SK-N-SH (cell line): Measurements from ENCODE around the gene C14orf93. TPM values are rescaled to one million over a fixed set of nuclear protein-coding genes. Genes with fewer than 3 reads are reported as not detected.

ENCODE experiments used
- CTCF ChIA-PET: fragments of 300-600, 350-600 bp; formaldehyde crosslinking; extraction: SDS; loops from one replicate; lab custom pipeline; 2021; lab: Yijun Ruan, JAX
- POLR2A ChIA-PET: fragments of 350-600 bp; sonication (Branson Sonifier 250); formaldehyde crosslinking; extraction: SDS; loops from one replicate; lab custom pipeline; 2020; ENCODE audit warnings: antibody characterized with exemption, inconsistent platforms; lab: Yijun Ruan, JAX
- DNase-seq: peaks from one replicate; pipeline ENCODE4 v3.0.0; 2012
- H2AFZ ChIP-seq: fragments of 200-600 bp; sonication (generic); 2 replicates; pipeline ENCODE4 v1.8.1; 2016; ENCODE audit warnings: antibody characterized with exemption, mild to moderate bottlenecking, low read depth
- H3F3A ChIP-seq: fragments of 200-600 bp; sonication (generic); replicated peaks from 2 replicates; pipeline ENCODE3; 2016; ENCODE audit warnings: antibody characterized with exemption, mild to moderate bottlenecking; ENCODE audit not compliant: insufficient read depth
- H3K27ac ChIP-seq, 2 experiments: fragments of 200-500 bp in 1 of 2; fragments of 200-600 bp in 1 of 2; sonication (Bioruptor generic) in 1 of 2; sonication (generic), shearing (Covaris generic) in 1 of 2; 2 replicates each; pipeline versions ENCODE4 v1.5.1 to v1.6.1; 2014 to 2016; ENCODE audit warnings: low read depth in 2 of 2, inconsistent platforms in 1 of 2, low read length in 1 of 2, mild to moderate bottlenecking in 1 of 2, mixed read lengths in 1 of 2
- H3K27me3 ChIP-seq: fragments of 200-600 bp; sonication (generic), shearing (Covaris generic); 2 replicates; pipeline ENCODE4 v1.6.1; 2016; ENCODE audit warnings: mixed run types; ENCODE audit not compliant: insufficient read depth
- H3K36me3 ChIP-seq, 2 experiments: fragments of 200-500 bp in 1 of 2; fragments of 200-600 bp in 1 of 2; sonication (Bioruptor generic) in 1 of 2; sonication (generic) in 1 of 2; replicated peaks in 1 of 2; 2 replicates each; pipeline versions ENCODE3 to v1.5.1; 2014 to 2016; ENCODE audit warnings: low read length in 1 of 2, mild to moderate bottlenecking in 1 of 2; ENCODE audit not compliant: insufficient read depth in 2 of 2, control insufficient read depth in 1 of 2
- H3K4me1 ChIP-seq, 2 experiments: fragments of 200-500 bp in 1 of 2; fragments of 200-600 bp in 1 of 2; sonication (Bioruptor generic) in 1 of 2; sonication (generic), shearing (Covaris generic) in 1 of 2; 2 replicates each; pipeline versions ENCODE4 v1.5.1 to v1.6.1; 2014 to 2016; ENCODE audit warnings: low read depth in 1 of 2, low read length in 1 of 2, mixed run types in 1 of 2; ENCODE audit not compliant: insufficient read depth in 2 of 2, control insufficient read depth in 1 of 2
- H3K4me2 ChIP-seq: fragments of 200-600 bp; sonication (generic), shearing (Covaris generic); 2 replicates; pipeline ENCODE4 v1.6.1; 2017; ENCODE audit warnings: mixed run types
- H3K4me3 ChIP-seq, 2 experiments: fragments of 200-500 bp in 1 of 2; fragments of 200-600 bp in 1 of 2; sonication (Bioruptor generic) in 1 of 2; sonication (generic), shearing (Covaris generic) in 1 of 2; 2 replicates each; pipeline versions ENCODE4 v1.5.1 to v1.8.1; 2014 to 2016; ENCODE audit warnings: low read depth in 2 of 2, inconsistent platforms in 1 of 2, low read length in 1 of 2, mild to moderate bottlenecking in 1 of 2, mixed read lengths in 1 of 2, moderate library complexity in 1 of 2
- H3K79me2 ChIP-seq: fragments of 200-600 bp; sonication (generic); 2 replicates; pipeline ENCODE4 v1.8.1; 2017; ENCODE audit warnings: mild to moderate bottlenecking; ENCODE audit not compliant: insufficient read depth
- H3K9ac ChIP-seq: fragments of 200-600 bp; sonication (generic); 2 replicates; pipeline ENCODE4 v1.6.1; 2017; ENCODE audit warnings: mixed run types
- H3K9me2 ChIP-seq: fragments of 200-600 bp; sonication (generic); 2 replicates; pipeline ENCODE4 v1.6.1; 2017; ENCODE audit warnings: mixed run types
- H3K9me3 ChIP-seq: fragments of 200-600 bp; sonication (generic); 2 replicates; pipeline ENCODE4 v1.6.1; 2017; ENCODE audit warnings: mixed run types, mild to moderate bottlenecking, moderate library complexity
- H4K20me1 ChIP-seq: fragments of 200-600 bp; sonication (generic); 2 replicates; pipeline ENCODE4 v1.6.1; 2017; ENCODE audit warnings: mild to moderate bottlenecking, mixed run types; ENCODE audit not compliant: insufficient read depth
- CHD2 ChIP-seq: fragments of 150-350 bp; IDR thresholded peaks from 2 replicates; pipeline ENCODE4 v1.6.1; 2018; ENCODE audit warnings: low read length; ENCODE audit not compliant: partially characterized antibody
- CTCF ChIP-seq: fragments of 200-600 bp; sonication (generic); IDR thresholded peaks from 2 replicates; pipeline ENCODE4 v1.6.1; 2017; ENCODE audit warnings: antibody characterized with exemption, mild to moderate bottlenecking, moderate library complexity
- EP300 ChIP-seq, 2 experiments: IDR thresholded peaks; 2 replicates each; pipeline versions ENCODE4 v1.4.0 to v1.6.1; 2012; ENCODE audit warnings: borderline replicate concordance in 1 of 2, low read depth in 1 of 2, low read length in 1 of 2
- EZH2phosphoT487 ChIP-seq: fragments of 200-600 bp; sonication (generic); IDR thresholded peaks from 2 replicates; pipeline ENCODE4 v1.6.1; 2017; ENCODE audit warnings: low read depth, mixed run types, mild to moderate bottlenecking, antibody characterized with exemption, moderate library complexity, borderline replicate concordance
- FOXJ3 ChIP-seq: sonication (generic); formaldehyde crosslinking; IDR thresholded peaks from 2 replicates; pipeline ENCODE4 v1.5.1; 2020; ENCODE audit warnings: mild to moderate bottlenecking, missing genetic modification reagents
- FOXM1 ChIP-seq: IDR thresholded peaks from 2 replicates; pipeline ENCODE4 v1.4.0; 2012; ENCODE audit warnings: low read depth, mild to moderate bottlenecking
- GATA2 ChIP-seq: sonication (generic); formaldehyde crosslinking; IDR thresholded peaks from 2 replicates; pipeline ENCODE4 v1.5.0; 2020; ENCODE audit warnings: mild to moderate bottlenecking, missing genetic modification reagents
- IRF3 ChIP-seq: fragments of 150-350 bp; IDR thresholded peaks from 2 replicates; pipeline ENCODE4 v1.6.1; 2016; ENCODE audit warnings: mild to moderate bottlenecking, low read depth, low read length
- JUND ChIP-seq: IDR thresholded peaks from 2 replicates; pipeline ENCODE4 v1.4.0; 2012
- MAX ChIP-seq: IDR thresholded peaks from 2 replicates; pipeline ENCODE4 v1.4.0; 2012; ENCODE audit warnings: low read depth
- MXI1 ChIP-seq: IDR thresholded peaks from 2 replicates; pipeline ENCODE4 v1.6.1; 2012; ENCODE audit warnings: mild to moderate bottlenecking, low read depth, low read length, improper control_type of control experiment
- NFIC ChIP-seq: IDR thresholded peaks from 2 replicates; pipeline ENCODE4 v1.4.0; 2012; ENCODE audit warnings: borderline replicate concordance
- NRF1 ChIP-seq: IDR thresholded peaks from 2 replicates; pipeline ENCODE4 v1.6.1; 2012; ENCODE audit warnings: low read depth, mild to moderate bottlenecking, low read length
- PBX3 ChIP-seq: IDR thresholded peaks from 2 replicates; pipeline ENCODE4; 2012
- REST ChIP-seq: IDR thresholded peaks from 2 replicates; pipeline ENCODE4 v1.6.1; 2012; ENCODE audit warnings: mild to moderate bottlenecking, low read depth, low read length, moderate library complexity
- SMC3 ChIP-seq: IDR thresholded peaks from 2 replicates; pipeline ENCODE4 v1.6.1; 2012; ENCODE audit warnings: low read depth, low read length, improper control_type of control experiment
- TEAD4 ChIP-seq: IDR thresholded peaks from 2 replicates; pipeline ENCODE4 v1.4.0; 2012; ENCODE audit warnings: mild to moderate bottlenecking, borderline replicate concordance; ENCODE audit not compliant: insufficient read depth
- USF1 ChIP-seq: IDR thresholded peaks from 2 replicates; pipeline ENCODE4 v1.4.0; 2012; ENCODE audit warnings: low read depth, borderline replicate concordance
- YY1 ChIP-seq: IDR thresholded peaks from 2 replicates; pipeline ENCODE4 v1.4.0; 2012; ENCODE audit warnings: low read depth, mild to moderate bottlenecking
- ZBTB33 ChIP-seq: IDR thresholded peaks from 2 replicates; pipeline ENCODE4 v1.4.0; 2012; ENCODE audit warnings: low read depth, borderline replicate concordance
- WGBS: methylation state at CpG from one replicate; pipeline ENCODE4 v1.1.6; 2017; ENCODE audit warnings: low lambda C conversion rate; 5-methylcytosine and 5-hydroxymethylcytosine counted together
- polyA plus RNA-seq, 3 experiments: library from polyadenylated mRNA; depleted of rRNA; stranded (reverse); fragments of >200 nt; gene quantifications; 2 replicates each; pipeline ENCODE4 v1.2.3, GENCODE V29; 2012

The C14orf93 gene
- polyA plus RNA-seq, 1 of the 3 experiments (the other 2 are of a cell fraction), result 9.1 TPM

- peaks cover 16 to 27% of the 10 kb centered on the region in 2 experiments for H3K36me3 ChIP-seq
- ChIA-PET CTCF (interaction anchor here (0.6 to 34.9 kb wide), 10 partner anchors 8 to 143 kb away, joined by 3 to 1566 read pairs (median 6); partner anchors contain the start of genes AJUBA, CDH24, HAUS4 and PRMT5), POLR2A (interaction anchor here (1.1 to 1.6 kb wide), 3 partner anchors 48 to 93 kb away, joined by 3 to 5 read pairs (median 5); partner anchors contain the start of gene PRMT5)
- H3K4me3 ChIP-seq, result peak overlapping the region in 1 of 2 experiments; percentile 82; a peak in 2 of 4 replicates
- H3K4me1 ChIP-seq, result peaks cover 41 to 46% of the 10 kb centered on the region in 2 experiments
- peak overlapping the region; percentile 94 for H3K4me2 ChIP-seq
- H3F3A ChIP-seq, result peaks cover 36% of the 10 kb centered on the region
- no peak overlapping the region for H2AFZ ChIP-seq
- peak; percentile 47 for DNase-seq
- H3K27me3 ChIP-seq, result no peaks in the 10 kb centered on the region
- peak overlapping the region; percentile 70 for H3K9ac ChIP-seq
- no peaks in the 10 kb centered on the region for H4K20me1 ChIP-seq
- H3K79me2 ChIP-seq, result peaks cover 49% of the 10 kb centered on the region
- H3K27ac ChIP-seq, result peak overlapping the region; percentile 89 to 92
- H3K9me2 ChIP-seq, result no peaks in the 10 kb centered on the region
- WGBS, result 7% methylated on average over 8 of the region's 8 CpGs
- no peaks in the 10 kb centered on the region for H3K9me3 ChIP-seq
- TF ChIP-seq NRF1, result no peak
- peak; percentile 82 for TF ChIP-seq TEAD4
- peak; percentile 20; the same call in 1 of the 2 replicates for TF ChIP-seq PBX3
- no peak for TF ChIP-seq FOXJ3 (CRISPR knock-in tag)
- no peak for TF ChIP-seq REST
- TF ChIP-seq USF1, result no peak
- TF ChIP-seq EZH2phosphoT487, result no peak
- TF ChIP-seq YY1, result no peak
- TF ChIP-seq FOXM1, result no peak
- peak; percentile 51 for TF ChIP-seq NFIC
- TF ChIP-seq IRF3, result no peak
- no peak for TF ChIP-seq MXI1
- no peak for TF ChIP-seq MAX
- TF ChIP-seq JUND, result peak; percentile 86
- 0 out of 2 replicates have a peak, but pooled peaks have one; percentile 22 for TF ChIP-seq ZBTB33
- TF ChIP-seq GATA2 (CRISPR knock-in tag), result no peak
- no peak for TF ChIP-seq CTCF
- peak in 1 of 2 experiments; percentile 82; a peak in 1 of 4 replicates for TF ChIP-seq EP300 (IDR thresholded peaks at IDR 0.05; ENCODE audit: borderline replicate concordance in 1 of 2, low read depth in 1 of 2, low read length in 1 of 2)
- no peak for TF ChIP-seq SMC3
- TF ChIP-seq CHD2, result no peak
Observed at GRCh38 chr14:22977684-22978486, 32.1 kb downstream of the C14orf93 start.
